ENCODE data around the gene CHCHD5. TPM values are rescaled to one million over a fixed set of nuclear protein-coding genes. Genes with fewer than 3 reads are reported as not detected.

CHCHD5 gene, protein sequence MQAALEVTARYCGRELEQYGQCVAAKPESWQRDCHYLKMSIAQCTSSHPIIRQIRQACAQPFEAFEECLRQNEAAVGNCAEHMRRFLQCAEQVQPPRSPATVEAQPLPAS
- total RNA-seq: 5.5 and 6.5 TPM in 2 replicates

DNA sequence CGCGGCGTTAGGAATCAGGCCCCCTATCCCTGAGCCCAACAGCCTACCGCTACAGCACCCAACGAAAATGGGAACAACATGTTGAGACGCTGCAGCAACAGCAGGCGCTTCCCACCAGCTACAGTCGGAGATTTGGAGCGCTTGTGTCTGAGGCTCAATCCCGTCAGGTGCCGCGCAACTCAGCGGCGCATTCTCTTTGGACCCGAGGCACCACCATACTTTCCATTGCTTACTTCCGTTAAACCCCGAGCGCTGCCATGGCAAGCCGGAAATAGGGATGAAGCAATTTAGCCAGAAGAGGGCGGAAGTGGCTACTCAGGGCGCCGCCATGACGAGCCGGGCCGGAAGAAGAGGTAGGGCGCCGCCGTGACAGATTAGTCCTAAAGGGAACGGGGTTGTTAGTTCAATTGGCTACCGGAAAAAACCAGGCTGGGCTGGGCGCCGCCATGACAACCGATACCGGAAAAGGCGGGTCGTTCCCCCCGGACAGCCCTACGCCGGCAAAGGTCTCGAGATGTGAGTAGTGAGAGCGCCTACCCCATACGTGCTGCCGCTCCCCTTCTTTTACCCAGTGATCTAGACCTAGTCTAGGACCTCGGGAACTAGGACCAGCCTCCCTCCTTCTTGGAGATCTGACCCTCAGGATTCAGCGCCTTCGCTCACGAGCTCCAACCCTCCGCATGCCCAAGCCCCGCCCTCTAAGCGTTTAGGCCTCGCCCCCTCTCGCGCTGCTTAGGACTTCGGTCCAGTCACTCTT lies at the start of gene CHCHD5:
Gene CHCHD5 (plus strand): TSS at position 476 of the 757 bp plus-strand sequence. CDS start 39 bp downstream, at position 515.

GRCh38 chr2:112542123-112542983 lies 42.1 kb upstream of the CHCHD5 start, which contains the start of gene POLR1B:
Gene POLR1B, plus strand, starts transcription at chr2:112542465. Its CDS starts 30 bp downstream, at chr2:112542495.

Other genes with a start within 250 kb of the CHCHD5 start
- 18.4 and 22.1 TPM in 2 replicates for gene RGPD8, start 151.0 kb upstream of the CHCHD5 start, total RNA-seq
- 35.3 and 82.1 TPM in 2 replicates for gene TTL, start 102.5 kb upstream of the CHCHD5 start, total RNA-seq
- gene POLR1B, start 42.1 kb upstream of the CHCHD5 start, total RNA-seq: 13.4 and 26.4 TPM in 2 replicates
- gene SLC20A1, start 61.3 kb downstream of the CHCHD5 start, total RNA-seq: 94.7 and 471 TPM in 2 replicates
- gene NT5DC4, start 136.4 kb downstream of the CHCHD5 start, total RNA-seq: not detected in 2 replicates
- gene CKAP2L, start 180.0 kb downstream of the CHCHD5 start, total RNA-seq: 2.1 and 15.4 TPM in 2 replicates
- 86.3 and 90.0 TPM in 2 replicates for gene IL1A, start 199.9 kb downstream of the CHCHD5 start, total RNA-seq